A549 (cell line): ENCODE measurements around the gene MIA. TPM values are rescaled to one million over a fixed set of nuclear protein-coding genes. Genes with fewer than 3 reads are reported as not detected.
A peak's percentile ranks its signal among the peaks of the same experiment; 100 is the strongest.

Experiments
- ATAC-seq, 2 experiments: fragments of 200-7000 bp in 1 of 2; fragments of >200 bp in 1 of 2; cut with Nextera tagmentation in 1 of 2; cut with Tn5 transposase in 1 of 2; 3 replicates each; pipeline versions ENCODE4 v1.8.0 to v1.9.1; 2018 to 2020; ENCODE audit warnings: mild to moderate bottlenecking in 1 of 2, moderate library complexity in 1 of 2
- CTCF ChIA-PET: fragments of 300-600 bp; sonication (Branson Sonifier 250); formaldehyde crosslinking; extraction: SDS; loops from one replicate; lab custom pipeline; 2021; ENCODE audit warnings: antibody characterized with exemption, inconsistent platforms; lab: Yijun Ruan, JAX
- POLR2A ChIA-PET: fragments of 350-600 bp; formaldehyde crosslinking; extraction: SDS; loops from one replicate; lab custom pipeline; 2021; ENCODE audit warnings: antibody characterized with exemption, inconsistent platforms; lab: Yijun Ruan, JAX
- DNase-seq, 2 experiments: peaks; one replicate each; pipeline versions ENCODE4 v3.0.0 to v3.0.0-alpha.2; 2011 to 2016; ENCODE audit warnings: low read depth in 1 of 2, low spot score in 1 of 2
- FAIRE-seq: peaks from 2 replicates; lab custom pipeline; 2011; peaks lifted over from hg19 to GRCh38; lab: Jason Lieb, UNC
- H3K27ac ChIP-seq, 2 experiments: fragments of >200 bp; sonication (Bioruptor Twin); formaldehyde crosslinking; 3 replicates each; pipeline ENCODE4 v1.5.1; 2016 to 2017
- H3K4me1 ChIP-seq: fragments of >200 bp; sonication (Bioruptor Twin); formaldehyde crosslinking; 3 replicates; pipeline ENCODE4 v1.6.1; 2016
- H3K4me2 ChIP-seq: fragments of >200 bp; sonication (Bioruptor Twin); formaldehyde crosslinking; 3 replicates; pipeline ENCODE4 v1.6.1; 2016
- H3K4me3 ChIP-seq: fragments of >200 bp; sonication (Bioruptor Twin); formaldehyde crosslinking; 3 replicates; pipeline ENCODE4 v1.5.1; 2016
- H3K9me3 ChIP-seq: fragments of >200 bp; sonication (Bioruptor Twin); formaldehyde crosslinking; 3 replicates; pipeline ENCODE4 v1.6.1; 2016
- BCL3 ChIP-seq: fragments of >200 bp; sonication (Bioruptor Twin); formaldehyde crosslinking; IDR thresholded peaks from 3 replicates; pipeline ENCODE4 v1.6.1; 2016
- CBX2 ChIP-seq: fragments of 200-600 bp; sonication (generic); IDR thresholded peaks from 2 replicates; pipeline ENCODE4 v1.6.1; 2016; ENCODE audit warnings: low read depth, mild to moderate bottlenecking, borderline replicate concordance
- CBX8 ChIP-seq: fragments of 200-600 bp; sonication (generic); IDR thresholded peaks from 2 replicates; pipeline ENCODE4 v1.6.1; 2016
- CTCF ChIP-seq: fragments of >200 bp; sonication (Bioruptor Twin); formaldehyde crosslinking; IDR thresholded peaks from 3 replicates; pipeline ENCODE4 v1.5.1; 2016
- E2F6 ChIP-seq: IDR thresholded peaks from 2 replicates; pipeline ENCODE4 v1.6.1; 2012; ENCODE audit warnings: low read depth, borderline replicate concordance
- EHF ChIP-seq: fragments of 250-450 bp; sonication (Bioruptor Pico); IDR thresholded peaks from 2 replicates; pipeline ENCODE4 v1.5.0; 2020; ENCODE audit warnings: mild to moderate bottlenecking
- EHMT2 ChIP-seq: fragments of 200-600 bp; sonication (generic); IDR thresholded peaks from 2 replicates; pipeline ENCODE4 v1.6.1; 2016; ENCODE audit warnings: antibody characterized with exemption, low read depth, mild to moderate bottlenecking, moderate library complexity
- ELK1 ChIP-seq: fragments of 150-350 bp; IDR thresholded peaks from 2 replicates; pipeline ENCODE4 v1.6.1; 2014; ENCODE audit warnings: low read depth, mild to moderate bottlenecking, low read length
- FOXS1 ChIP-seq: fragments of 250-450 bp; sonication (Bioruptor Pico); IDR thresholded peaks from 2 replicates; pipeline ENCODE4 v1.5.0; 2020; ENCODE audit warnings: mild to moderate bottlenecking, moderate library complexity
- GATA3 ChIP-seq: IDR thresholded peaks from 2 replicates; pipeline ENCODE4 v1.6.1; 2012; ENCODE audit warnings: borderline replicate concordance
- HDAC2 ChIP-seq: fragments of 200-600 bp; sonication (generic); IDR thresholded peaks from 2 replicates; pipeline ENCODE4 v1.6.1; 2016
- HEYL ChIP-seq: fragments of 250-450 bp; sonication (Bioruptor Pico); IDR thresholded peaks from 2 replicates; pipeline ENCODE4 v1.8.0; 2021; ENCODE audit warnings: mild to moderate bottlenecking, moderate library complexity
- POLR2A ChIP-seq: IDR thresholded peaks from 2 replicates; pipeline ENCODE4 v1.6.1; 2012; ENCODE audit warnings: mild to moderate bottlenecking, low read length
- RFX5 ChIP-seq: fragments of 450-650 bp; IDR thresholded peaks from 2 replicates; pipeline ENCODE4 v1.7.1; 2014; ENCODE audit warnings: antibody characterized with exemption, mild to moderate bottlenecking, moderate library complexity
- TFCP2L1 ChIP-seq: fragments of 250-450 bp; sonication (Bioruptor Pico); IDR thresholded peaks from 2 replicates; pipeline ENCODE4 v1.5.0; 2021; ENCODE audit warnings: mild to moderate bottlenecking
- TP53 ChIP-seq: fragments of 250-450 bp; sonication (Bioruptor Pico); IDR thresholded peaks from 2 replicates; pipeline ENCODE4 v1.5.0; 2021; ENCODE audit warnings: mild to moderate bottlenecking, moderate library complexity
- ZC3H11A ChIP-seq: fragments of 450-650 bp; IDR thresholded peaks from 2 replicates; pipeline ENCODE4 v1.6.1; 2014; ENCODE audit warnings: antibody characterized with exemption, mild to moderate bottlenecking
- ZNF302 ChIP-seq: fragments of 250-450 bp; sonication (Bioruptor Pico); IDR thresholded peaks from 2 replicates; pipeline ENCODE4 v1.9.0; 2021; ENCODE audit warnings: inconsistent platforms, mild to moderate bottlenecking, moderate library complexity
- ZSCAN20 ChIP-seq: fragments of 250-450 bp; sonication (Bioruptor Pico); IDR thresholded peaks from 2 replicates; pipeline ENCODE4 v1.8.0; 2022; ENCODE audit warnings: mild to moderate bottlenecking, moderate library complexity
- WGBS: methylation state at CpG from one replicate; pipeline ENCODE4 v1.1.6; 2017; ENCODE audit errors: missing lambda C conversion rate; 5-methylcytosine and 5-hydroxymethylcytosine counted together
- polyA plus RNA-seq, 4 experiments: library from polyadenylated mRNA; depleted of rRNA in 3 of 4; stranded (reverse); fragments of >200 nt; fragmentation: RNase III in 1 of 4; extraction: RNeasy Plus Mini Kit Qiagen cat#74134 plus additional on column Dnase treatment in 1 of 4; gene quantifications; 2 replicates in 3 of 4; 3 replicates in 1 of 4; pipeline ENCODE4 v1.2.3, GENCODE V29; 2011 to 2017
- TF ChIP-seq, protein P1 (sequence below): fragments of >200 bp; sonication (Bioruptor Twin); formaldehyde crosslinking; IDR thresholded peaks from 2 replicates; pipeline ENCODE4 v1.6.1; 2016
- TF ChIP-seq, protein P2 (sequence below): fragments of 250-450 bp; sonication (Bioruptor Pico); IDR thresholded peaks from 2 replicates; pipeline ENCODE4 v1.5.0; 2021; ENCODE audit warnings: mild to moderate bottlenecking, moderate library complexity, borderline replicate concordance

The MIA gene
- polyA plus RNA-seq, 2 of the 4 experiments (the other 2 are of a cell fraction) = not detected

DNA sequence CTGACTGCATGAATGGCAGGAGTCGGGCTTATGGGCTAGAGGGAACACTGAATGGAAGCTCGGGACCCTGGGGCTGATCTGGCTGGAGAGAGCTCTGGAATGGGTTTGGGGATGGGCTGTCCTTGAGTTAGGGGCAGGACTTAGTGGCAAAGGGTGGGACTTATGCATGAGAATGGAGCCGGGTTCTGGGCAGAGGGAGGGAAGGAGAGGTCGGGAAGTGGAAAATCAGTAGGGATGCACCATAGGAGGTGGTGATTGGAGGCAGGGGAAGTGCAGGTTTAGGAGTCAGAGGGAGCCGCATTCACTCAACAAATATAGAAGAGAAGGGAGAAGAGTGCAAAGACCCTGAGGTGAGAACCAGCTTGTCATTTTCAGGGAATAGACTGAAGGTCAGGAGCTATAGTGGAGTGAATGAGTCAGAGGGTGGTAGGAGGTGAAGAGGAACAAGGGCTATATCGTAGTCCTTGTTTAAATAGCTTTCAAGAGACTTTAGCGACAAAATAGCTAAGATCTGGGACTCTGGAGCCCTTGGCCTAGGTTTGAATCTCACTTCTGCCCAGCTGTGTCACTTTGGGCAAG is 3.5 kb downstream of the MIA start (continued):
- TF ChIP-seq HEYL (CRISPR knock-in tag) (no peak), HDAC2 (no peak), BCL3 (no peak)

DNA sequence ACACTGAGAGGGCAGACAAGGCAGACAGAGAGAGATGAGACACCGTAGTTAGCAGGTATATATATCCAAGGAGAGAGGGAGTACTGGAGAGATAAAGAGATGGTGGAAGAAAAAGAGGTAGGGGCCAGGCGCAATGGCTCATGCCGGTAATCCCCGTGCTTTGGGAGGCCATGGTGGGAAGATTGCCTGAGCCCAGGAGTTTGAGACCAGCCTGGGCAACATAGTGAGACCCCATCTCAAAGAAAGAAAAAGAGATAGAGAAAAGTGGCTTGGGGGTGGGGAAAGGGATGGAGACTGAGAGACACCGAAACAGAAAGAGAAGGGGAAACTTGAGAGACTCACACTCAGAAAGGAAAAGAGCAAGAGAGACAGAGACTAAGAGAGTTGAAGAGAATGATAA is 5.3 kb downstream of the MIA start:
- ChIA-PET POLR2A (no interaction called here), CTCF (interaction anchor here (0.8 to 6.5 kb wide), 3 partner anchors 18 to 57 kb away, joined by 3 to 65 read pairs (median 46); partner anchors contain the start of gene EGLN2)
- FAIRE-seq (no peak), DNase-seq (no peak), ATAC-seq (no peak)
- TF ChIP-seq ZNF302 (no peak), ELK1 (no peak), GATA3 (no peak)
- Histone ChIP-seq H3K4me3 (no peak overlapping the region), H3K9me3 (no peaks in the 10 kb centered on the region), H3K27ac (no peak overlapping the region), H3K4me2 (no peak overlapping the region), H3K4me1 (peaks cover 14% of the 10 kb centered on the region)
- 94% methylated on average over 5 of the region's 5 CpGs for WGBS

DNA sequence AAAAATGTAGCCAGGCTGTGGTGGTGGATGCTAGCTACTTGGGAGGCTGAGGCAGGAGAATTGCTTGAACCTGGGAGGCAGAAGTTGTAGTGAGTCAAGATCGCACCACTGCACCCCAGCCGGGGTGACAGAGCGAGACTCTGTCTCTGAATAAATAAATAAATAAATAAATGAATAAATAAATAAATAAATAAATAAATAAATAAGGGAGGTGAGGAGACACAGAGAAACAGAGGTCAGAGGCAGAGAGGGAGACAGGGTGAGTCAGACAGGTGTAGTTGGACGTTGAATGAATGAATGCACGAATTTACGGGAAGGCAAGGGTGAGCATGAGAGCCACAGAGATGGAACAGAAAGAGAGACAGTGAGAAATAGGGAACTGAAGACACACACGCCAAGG is 5.8 kb downstream of the MIA start:
- FAIRE-seq = no peak
- Histone ChIP-seq H3K9me3 (no peaks in the 10 kb centered on the region), H3K27ac (no peak overlapping the region)
- POLR2A ChIA-PET = interaction anchor here (0.6 kb wide), 1 partner anchor 47 kb away, joined by 4 read pairs; no protein-coding TSS in a partner anchor
- TF ChIP-seq ZC3H11A = peak; percentile 99
- TF ChIP-seq, protein P1, sequence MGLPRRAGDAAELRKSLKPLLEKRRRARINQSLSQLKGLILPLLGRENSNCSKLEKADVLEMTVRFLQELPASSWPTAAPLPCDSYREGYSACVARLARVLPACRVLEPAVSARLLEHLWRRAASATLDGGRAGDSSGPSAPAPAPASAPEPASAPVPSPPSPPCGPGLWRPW = no peak
- TF ChIP-seq, all 56 proteins: peak for 1
- Histone ChIP-seq H3K4me3 (no peak overlapping the region), H3K4me1 (peaks cover 14% of the 10 kb centered on the region), H3K4me2 (no peak overlapping the region)
- ATAC-seq (no peak), DNase-seq (no peak)
- CTCF ChIA-PET = interaction anchor here (6.5 kb wide), 1 partner anchor 25 kb away, joined by 46 read pairs; no protein-coding TSS in a partner anchor
- 92% methylated on average over 7 of the region's 7 CpGs for WGBS

DNA sequence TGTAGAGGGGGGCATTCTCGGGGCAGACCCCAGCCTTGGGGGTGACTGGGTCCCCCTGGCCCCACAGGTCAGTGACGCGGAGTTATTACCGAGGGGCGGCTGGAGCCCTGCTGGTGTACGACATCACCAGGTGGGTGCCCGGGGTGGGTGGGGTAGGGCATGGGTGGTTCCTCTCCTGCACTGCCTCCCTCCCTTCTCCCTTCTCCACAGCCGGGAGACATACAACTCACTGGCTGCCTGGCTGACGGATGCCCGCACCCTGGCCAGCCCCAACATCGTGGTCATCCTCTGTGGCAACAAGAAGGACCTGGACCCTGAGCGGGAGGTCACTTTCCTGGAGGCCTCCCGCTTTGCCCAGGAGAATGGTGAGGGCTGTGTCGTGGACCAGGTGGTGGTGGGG is 8.4 kb downstream of the MIA start:
- CTCF ChIA-PET = interaction anchor here (0.8 to 1.6 kb wide), 7 partner anchors 10 to 421 kb away, joined by 3 to 5 read pairs (median 3); no protein-coding TSS in a partner anchor
- H3K27ac ChIP-seq = no peak overlapping the region
- 88% methylated on average over 12 of the region's 14 CpGs for WGBS
- H3K4me2 ChIP-seq = no peak overlapping the region
- H3K4me1 ChIP-seq = peaks cover 6% of the 10 kb centered on the region
- no peak overlapping the region for H3K4me3 ChIP-seq
- no peak for ATAC-seq
- POLR2A ChIA-PET = no interaction called here
- H3K9me3 ChIP-seq = no peaks in the 10 kb centered on the region
- no peak for DNase-seq
- no peak for FAIRE-seq
- TF ChIP-seq EHMT2 (no peak), E2F6 (no peak), POLR2A (no peak; the same call in 1 of the 2 replicates), TP53 (CRISPR knock-in tag) (no peak), CBX2 (no peak), BCL3 (no peak), RFX5 (no peak), FOXS1 (CRISPR knock-in tag) (no peak), CTCF (no peak), ZC3H11A (no peak), ZSCAN20 (CRISPR knock-in tag) (no peak), HEYL (CRISPR knock-in tag) (no peak), CBX8 (no peak), HDAC2 (no peak), TFCP2L1 (CRISPR knock-in tag) (no peak), EHF (CRISPR knock-in tag) (no peak), ELK1 (no peak)
- TF ChIP-seq, protein P2, sequence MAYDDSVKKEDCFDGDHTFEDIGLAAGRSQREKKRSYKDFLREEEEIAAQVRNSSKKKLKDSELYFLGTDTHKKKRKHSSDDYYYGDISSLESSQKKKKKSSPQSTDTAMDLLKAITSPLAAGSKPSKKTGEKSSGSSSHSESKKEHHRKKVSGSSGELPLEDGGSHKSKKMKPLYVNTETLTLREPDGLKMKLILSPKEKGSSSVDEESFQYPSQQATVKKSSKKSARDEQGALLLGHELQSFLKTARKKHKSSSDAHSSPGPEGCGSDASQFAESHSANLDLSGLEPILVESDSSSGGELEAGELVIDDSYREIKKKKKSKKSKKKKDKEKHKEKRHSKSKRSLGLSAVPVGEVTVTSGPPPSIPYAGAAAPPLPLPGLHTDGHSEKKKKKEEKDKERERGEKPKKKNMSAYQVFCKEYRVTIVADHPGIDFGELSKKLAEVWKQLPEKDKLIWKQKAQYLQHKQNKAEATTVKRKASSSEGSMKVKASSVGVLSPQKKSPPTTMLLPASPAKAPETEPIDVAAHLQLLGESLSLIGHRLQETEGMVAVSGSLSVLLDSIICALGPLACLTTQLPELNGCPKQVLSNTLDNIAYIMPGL (CRISPR knock-in tag) = no peak
